HG03108 (cell line): Measurements from ENCODE around the gene ANKRD33B.
A peak's percentile ranks its signal among the peaks of the same experiment; 100 is the strongest.
"Not testable (repeated sequence)": the region's sequence is repeated elsewhere in the genome, so short reads cannot be mapped to it uniquely, and the experiment has no call there.

Experiments used
- ATAC-seq: cut with Tn5 transposase; IDR thresholded peaks from one replicate; pipeline ENCODE4 v1.9.1; 2021; ENCODE audit warnings: moderate library complexity; ENCODE audit not compliant: unreplicated experiment

ANKRD33B gene

DNA sequence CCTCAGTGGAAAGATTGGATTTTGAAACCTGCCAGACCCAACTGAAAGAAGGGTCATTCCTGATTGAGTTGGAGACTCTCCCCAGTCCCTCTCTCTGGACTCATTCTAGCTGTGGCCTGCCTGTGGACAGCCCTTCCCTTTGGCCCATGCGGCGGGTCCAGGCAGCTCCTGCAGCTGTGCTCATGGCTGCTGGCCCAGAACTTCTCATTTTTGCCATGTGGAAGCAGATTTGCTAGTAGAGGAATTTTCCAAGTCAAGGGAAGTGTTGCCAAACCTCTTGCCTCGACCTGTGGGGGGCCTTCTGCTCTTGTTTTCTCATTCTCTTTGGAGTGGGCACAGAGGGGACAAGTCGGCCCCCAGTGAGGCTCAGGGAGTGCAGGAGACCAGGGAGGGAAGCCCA is 89.2 kb downstream of the ANKRD33B start:
- no peak for ATAC-seq

DNA sequence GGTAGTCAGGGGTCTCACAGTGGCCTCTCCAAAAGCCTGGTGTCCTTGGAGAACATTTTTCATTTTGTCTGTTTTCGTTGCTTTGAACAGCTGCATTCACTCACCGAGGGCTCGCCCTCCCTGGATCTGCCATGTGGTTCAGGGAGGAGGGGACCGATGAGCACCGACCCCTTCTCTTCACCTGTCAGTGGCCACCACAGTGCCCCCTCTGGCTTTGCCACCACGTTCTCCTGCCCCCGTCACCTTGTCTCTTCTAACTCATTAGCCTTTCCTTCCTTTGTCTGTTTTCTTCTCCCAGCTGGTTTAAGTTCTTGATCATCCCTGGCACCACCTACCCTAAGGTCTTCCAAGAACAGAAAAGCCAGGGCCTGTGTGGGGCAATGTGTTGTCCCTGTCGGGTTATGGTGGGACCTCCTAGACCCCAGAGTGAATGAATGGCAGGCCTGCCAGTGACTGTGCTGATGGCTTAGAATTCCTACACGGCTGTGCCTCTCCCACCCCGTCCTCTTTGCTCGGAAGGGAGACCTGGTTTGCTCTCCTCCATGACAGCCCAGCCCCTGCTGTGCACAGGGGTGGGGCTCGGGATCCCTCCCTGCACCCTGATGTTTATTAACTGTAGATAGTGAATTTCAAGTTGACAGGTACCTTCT is 90.0 kb downstream of the ANKRD33B start:
- no peak for ATAC-seq

DNA sequence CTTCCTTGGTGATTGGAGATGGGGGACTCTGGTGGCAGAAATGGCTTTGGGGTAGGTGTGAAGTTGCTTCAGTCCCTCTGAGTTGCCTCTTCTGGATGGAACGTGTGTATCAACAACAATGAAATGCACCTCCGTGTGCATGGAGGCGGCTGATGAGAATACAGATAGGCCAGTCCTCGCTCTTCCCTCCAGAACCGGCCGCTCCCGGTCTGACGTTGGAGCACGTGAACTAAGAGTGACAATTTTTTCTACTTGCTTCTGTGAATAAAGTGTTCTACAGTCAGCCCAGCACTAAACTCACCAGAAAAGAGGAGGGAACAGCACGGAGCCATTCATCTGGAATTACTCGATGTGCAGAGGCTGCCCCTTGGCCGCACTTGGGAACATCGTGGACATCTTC is 90.7 kb downstream of the ANKRD33B start:
- no peak for ATAC-seq

DNA sequence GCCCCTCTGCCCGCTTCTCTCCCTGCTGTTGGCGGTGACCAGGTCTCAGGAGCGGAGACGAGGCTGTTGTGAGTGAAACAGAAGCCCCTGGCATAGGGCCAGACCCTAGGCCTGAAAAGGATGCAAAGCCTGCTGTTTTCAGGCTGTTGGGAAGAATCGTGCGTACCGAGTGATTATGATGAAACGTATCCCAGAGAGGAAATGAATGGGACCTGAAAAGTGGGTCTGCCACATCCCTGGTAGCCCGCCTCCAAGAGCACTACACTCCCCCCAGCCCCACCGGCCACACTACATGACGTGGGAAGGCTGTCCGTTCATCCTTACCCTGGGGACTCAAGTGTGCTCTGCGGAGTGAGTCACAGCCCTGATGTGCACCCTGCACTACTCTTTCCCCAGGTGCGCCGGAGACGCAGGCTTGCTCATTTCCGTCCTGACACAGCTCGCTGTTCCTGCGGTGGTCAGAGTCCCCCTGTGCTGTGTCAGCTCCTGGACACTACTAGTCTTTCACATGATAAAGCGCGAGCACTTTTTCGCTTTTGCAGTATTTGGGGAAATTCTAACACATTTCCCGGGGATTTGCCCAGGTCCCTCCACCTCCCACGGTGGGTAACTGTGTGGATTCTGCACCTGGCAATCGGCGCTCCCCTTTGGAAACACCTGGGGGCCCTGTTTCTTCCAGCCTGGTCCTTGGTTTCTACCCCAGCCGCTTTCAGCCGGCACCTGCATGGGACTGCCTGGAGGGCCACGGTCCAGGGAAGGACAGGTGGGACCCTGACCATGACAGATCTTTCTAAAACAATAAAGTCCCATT is 91.5 kb downstream of the ANKRD33B start:
- peak; percentile 55 for ATAC-seq

DNA sequence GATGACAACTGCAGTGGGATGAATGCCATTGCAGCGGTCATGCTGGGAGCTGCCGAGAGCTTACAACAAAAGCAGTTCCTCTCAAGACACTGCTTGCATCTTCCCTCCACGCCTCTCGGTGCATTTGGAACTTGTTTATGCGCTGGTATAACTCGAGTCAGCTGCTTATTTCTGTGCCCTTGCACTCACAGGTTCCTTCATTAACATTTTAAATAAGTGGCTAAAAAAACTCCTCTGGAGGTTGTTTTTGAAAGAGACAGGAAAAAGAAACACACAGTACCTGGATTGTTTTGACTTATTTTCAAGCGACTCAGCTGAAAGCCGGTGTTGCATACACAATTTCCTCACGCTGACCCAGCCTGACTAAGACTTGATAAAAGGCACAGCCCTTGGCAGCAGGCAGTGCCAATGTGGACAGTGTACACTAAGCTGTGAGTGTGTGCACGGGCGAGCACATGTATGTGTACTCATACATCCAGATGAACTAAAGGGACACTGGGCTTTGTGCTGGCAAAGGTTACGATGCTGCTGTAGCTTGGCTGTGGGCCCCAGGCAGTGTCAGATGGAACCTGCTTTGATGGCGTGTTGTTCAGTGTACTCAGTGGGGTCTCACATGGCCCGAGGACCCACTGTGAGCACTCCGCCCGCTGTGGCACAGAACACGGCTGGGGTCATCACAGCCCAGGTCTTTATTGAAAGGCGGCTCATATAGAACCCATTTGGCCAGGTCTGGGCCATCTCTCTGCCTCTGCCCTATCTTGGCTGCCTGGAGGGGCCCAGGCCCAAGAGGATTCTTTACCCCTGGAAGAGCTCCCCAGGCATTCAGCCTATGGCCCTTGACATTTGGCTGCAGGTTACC is 92.3 kb downstream of the ANKRD33B start:
- ATAC-seq = no peak

DNA sequence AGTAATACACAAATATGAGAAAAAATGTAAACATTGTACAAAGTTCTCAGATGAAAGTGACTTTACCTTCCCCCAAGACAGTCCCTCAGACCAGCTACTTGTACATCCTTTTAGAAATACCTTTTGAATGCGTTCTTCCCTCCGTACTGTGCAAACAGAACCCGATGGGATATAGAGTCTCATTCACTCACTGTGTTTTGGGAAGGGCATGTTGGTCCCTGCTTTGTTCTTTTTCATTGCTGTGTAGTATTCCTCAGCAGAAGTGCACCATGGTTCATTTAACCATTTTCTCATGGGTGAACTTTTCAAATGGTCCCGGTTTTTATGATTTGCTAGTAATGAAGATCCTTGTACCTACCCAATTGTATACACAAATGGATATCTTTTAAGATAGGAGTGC is 94.4 kb downstream of the ANKRD33B start:
- ATAC-seq = no peak

DNA sequence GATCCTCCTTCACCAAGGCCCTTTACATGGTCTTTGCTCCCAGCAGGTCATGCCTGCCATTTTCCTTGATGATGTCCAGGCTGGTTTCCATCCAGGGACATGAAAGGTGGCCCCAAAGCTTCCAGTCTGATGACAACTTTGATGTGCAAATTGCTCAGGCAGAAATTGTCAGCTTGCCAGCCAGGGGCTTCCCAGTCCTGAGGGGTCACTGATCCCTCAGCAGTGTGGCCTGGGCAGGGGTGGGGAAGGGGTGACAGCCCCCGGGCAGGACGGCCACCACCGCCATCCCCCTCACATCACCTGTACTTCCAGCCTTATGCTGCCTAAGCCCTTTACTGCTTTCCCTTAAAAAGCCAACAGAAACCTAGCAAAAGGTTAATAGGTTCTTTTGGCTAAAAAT is 96.3 kb downstream of the ANKRD33B start:
- no peak for ATAC-seq

DNA sequence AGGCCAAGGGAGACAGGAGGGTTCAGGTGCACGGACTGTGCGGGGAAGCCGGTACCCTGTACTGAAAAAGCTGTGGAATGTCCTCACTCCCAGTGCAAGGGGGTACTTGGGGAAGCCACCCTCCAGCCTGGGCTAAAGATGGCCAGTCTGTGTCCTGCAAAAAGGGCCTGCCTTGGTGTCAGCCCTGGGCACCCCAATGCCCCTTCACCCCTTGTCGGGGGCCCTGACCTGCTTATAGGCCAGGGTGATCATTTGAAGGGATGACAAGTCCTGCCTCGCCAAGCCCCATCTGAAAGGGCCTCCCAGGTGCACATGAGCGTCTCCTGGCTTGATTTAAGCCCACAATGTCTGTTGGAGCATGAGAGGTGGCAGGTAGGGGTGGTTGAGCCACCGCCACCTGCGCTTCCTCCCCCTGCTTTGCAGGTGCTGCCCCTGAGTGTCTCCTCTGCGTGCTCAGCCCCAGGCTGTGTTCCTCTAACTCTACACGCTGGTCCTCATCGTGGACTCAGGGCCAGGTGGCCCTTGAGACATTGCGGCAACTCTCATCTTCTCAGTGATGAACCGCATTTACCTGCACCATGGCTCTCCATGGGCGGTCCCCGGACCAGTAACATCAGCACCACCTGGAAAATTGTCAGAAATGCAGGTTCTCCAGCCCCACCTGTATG is 97.0 kb downstream of the ANKRD33B start:
- no peak for ATAC-seq

DNA sequence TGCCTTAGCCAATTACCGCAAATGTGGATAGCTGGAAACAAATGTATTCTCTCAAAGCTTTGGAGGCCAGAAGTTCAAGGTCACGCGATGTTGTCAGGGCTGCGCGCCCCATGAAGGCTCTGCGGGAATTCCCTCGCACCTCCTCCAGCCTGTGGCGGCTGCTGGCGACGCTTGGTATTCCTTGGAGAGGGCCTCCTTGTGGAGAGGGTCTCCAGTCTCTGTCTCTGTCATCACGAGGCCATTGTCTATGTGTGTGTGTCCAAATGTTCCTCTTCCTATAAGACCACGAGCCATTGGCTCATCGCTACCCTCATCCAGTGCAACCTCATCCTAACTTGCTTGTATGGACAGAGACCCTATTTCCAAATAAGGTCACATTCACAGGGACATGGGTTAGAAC is 97.5 kb downstream of the ANKRD33B start:
- no peak for ATAC-seq

DNA sequence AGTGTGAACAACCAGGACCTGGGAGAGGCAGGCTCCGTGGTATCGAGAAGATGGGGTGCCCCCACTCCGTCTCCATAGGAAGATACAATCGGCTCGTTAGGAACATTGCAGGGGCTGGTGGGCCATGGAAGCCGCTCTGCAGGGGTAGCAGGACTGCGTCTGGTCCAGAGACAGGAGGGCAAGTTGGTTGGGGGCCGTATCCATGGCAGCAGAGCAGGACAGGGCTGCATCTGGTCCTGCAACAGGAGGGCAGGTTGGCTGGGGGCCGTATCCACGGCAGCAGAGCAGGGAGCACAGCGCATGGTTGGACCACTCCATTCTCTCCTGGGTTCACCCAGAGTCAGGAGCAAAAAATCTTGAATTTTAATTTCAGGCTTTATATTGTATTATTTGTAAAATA is 98.2 kb downstream of the ANKRD33B start:
- ATAC-seq = no peak

DNA sequence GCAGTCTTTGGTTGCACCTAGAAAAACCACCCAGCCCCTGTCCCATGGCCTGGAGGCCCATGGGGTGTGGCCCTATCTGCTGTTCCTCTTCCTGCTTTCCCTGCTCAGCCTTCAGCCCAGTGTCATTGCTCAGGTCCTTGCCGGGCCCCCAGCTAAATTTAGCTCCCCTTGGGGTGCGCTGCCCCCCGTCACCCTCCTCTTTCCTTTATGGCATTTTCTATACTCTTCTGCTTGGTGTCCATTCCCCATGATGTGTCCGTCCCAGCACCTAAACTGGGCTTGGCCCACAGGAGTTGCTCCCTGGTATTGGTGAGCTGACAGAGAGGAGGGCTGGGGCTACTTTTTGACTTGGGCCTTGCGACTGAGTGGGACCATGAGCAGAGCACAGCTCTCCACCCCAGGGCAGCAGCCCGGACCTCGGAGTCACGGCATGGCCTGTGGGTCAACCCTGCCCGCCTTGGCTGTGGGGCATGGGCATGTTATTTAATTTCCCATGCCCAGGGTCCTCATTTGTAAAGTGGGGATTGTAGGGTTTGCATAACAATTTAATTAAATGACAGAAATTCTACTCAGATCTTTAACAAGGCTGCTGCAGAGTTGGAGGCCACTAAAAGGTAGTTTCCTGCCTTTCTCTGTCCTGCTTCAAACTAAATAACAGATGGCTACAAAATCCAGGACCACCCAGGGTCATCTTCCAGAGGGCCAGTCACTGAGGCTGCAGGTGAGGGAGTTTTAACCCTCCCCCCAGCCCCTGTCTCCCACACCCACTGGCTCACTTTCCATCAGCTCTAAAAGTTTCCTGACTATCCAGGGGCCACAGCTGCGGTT is 99.0 kb downstream of the ANKRD33B start:
- no peak for ATAC-seq

DNA sequence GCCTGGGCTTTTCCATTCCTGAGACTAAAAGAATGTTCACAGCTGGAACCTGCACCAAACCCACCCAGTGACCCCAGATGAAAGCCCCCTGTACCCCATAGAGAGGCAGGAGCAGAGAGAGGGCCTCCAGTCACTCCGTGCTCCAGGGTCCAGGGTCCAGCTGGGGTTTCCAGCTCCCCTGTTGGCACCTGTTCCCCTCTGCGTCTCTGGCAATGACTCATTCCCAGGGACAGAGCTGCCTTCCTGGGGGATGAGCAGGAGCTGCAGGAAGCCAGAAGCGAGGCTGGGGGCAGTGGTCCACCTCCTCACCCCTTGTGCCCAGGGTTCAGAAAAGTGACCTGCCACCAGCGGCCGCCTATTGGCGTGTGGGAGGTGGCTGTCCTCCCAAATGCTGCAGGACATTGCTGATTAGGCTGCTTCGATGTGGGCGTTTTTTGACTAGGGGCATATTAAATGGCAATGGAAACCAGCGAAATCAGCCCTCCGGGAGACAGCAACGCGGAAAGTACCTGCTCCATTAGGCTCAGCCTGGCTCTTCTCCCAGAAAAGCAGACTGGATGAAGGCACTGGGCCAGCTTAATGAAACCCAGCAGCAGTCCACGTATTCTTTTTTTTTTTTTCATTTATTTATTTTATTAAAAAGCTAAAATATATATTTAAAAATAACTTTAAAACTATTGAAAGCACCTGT is 99.8 kb downstream of the ANKRD33B start:
- ATAC-seq = no peak

DNA sequence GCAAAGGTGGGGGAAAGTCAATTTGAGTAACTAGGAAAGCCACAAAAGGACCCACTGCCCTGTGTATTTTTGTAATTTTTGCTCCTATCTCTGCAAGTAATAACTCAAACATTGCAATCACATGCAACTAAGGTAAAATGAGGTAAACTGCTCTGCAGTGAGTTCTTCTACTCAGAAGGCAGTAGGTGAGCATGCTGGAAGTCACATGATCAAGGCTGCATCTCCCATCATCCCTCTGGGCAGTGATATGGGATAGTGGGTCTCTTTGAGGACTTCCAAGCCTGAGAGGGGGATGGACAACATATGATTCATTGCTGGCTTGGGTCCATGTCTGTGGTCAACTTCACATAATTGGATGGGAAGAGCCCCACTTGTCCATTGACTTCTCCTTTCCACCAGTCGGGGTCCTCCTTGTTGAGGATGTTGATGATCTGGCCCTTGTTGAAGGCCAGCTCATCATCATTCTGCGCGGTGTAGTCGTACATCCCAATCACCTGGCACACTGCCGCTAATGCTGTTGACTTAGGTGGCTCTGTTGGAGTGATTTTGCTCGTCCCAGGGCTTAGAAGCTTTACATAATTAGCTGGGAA is 100.4 kb downstream of the ANKRD33B start:
- ATAC-seq = not testable (repeated sequence)

DNA sequence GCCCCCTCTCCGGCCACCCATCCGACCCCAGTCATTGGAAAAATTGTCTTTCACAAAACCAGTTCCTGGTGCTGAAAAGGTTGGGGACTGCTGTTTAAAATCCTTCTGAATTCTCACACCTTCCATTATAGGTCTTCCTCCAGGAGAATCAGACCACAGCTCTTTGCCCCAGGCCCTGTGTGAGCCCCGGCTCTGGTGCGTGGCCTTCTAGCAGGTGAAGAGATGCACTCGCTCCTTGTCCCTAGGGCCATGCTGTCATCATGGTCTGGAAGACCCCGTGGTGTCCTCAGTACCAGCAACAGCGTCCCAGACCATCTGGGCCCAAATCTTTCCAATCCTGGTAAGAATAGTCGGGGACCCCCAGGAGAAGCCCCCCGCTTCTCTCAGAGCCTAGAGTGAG is 101.9 kb downstream of the ANKRD33B start:
- ATAC-seq = no peak

DNA sequence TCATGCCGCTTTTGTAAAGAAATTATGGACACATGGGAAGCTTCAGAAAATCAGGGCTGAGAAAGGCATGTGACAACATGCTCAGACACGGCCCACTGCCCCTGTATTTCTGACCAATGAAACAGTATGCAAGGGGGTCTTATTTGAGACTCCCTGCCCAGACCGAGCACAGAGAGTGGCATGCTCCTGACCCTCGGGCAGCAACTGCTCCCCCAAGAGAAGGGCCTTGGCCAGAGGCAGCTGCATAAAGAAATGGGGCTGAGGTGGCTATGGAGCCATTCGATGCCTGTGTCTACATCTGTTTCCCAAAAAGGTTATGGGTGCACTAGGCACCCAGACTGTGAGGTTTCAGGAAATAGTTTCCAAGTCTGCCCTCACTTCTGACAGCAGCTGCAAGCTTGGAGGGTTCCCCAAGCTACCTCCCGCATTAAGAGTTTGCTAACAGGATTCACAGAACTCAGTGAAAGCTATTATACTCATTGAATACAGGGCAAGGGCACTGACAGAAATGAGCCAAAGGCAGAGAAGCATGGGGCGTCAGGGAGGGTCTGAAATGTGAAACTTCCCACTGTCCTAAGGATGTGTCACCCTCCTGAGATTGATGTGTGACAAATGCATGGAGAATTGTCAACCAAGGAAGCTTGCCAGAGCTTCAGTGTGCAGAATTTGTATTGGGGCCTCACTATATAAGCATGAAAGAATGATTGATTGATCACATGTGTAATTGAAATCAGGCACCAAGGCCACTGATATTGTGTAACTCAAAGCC is 102.8 kb downstream of the ANKRD33B start:
- ATAC-seq = no peak

DNA sequence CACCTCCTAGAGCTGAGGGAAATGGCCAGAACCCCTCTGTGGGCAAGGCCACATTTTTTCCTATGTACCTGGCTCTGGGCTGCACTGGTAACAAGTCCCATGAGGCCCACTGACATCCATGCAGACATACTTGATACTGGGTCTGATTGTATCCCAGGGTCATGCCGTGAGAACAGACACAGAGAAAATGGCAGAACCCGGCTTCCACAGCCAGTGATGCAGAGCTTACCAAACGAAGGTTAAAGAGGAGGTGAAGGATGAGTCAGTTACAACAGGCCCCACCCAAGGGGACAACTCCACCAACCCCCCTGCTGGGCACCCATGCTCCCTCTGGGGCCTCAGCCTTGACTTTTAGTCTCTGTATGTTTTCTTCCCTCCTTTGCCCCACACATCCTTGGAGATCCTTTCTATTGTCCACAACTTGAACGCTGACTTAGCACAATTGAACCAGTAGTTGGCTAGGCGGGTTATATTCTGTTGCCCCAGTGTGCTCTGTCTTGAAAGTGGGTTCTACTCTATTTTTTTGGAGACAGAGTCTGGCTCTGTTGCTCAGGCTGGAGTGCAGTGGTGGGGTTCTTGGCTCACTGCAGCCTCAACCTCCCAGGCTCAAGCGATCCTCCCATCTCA is 103.7 kb downstream of the ANKRD33B start:
- no peak for ATAC-seq

DNA sequence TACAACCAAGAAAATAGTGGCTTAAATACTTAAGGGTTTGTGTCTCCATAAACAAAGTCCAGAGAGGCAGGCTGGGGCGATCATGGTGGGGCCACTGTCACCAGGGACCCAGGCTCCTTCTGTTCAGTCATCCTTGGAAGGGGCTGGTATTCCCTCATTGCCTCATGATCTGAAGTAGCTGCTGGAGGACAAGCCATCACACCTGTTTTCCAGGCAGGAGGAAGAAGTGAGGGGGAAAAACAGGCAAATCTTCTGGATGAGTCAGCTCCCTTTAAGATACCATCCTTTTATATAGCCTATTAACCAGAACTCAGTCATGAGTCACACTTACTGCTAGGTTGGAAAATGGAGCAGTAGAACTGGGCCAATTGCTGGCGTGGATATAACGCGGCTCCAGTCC is 104.8 kb downstream of the ANKRD33B start:
- no peak for ATAC-seq

DNA sequence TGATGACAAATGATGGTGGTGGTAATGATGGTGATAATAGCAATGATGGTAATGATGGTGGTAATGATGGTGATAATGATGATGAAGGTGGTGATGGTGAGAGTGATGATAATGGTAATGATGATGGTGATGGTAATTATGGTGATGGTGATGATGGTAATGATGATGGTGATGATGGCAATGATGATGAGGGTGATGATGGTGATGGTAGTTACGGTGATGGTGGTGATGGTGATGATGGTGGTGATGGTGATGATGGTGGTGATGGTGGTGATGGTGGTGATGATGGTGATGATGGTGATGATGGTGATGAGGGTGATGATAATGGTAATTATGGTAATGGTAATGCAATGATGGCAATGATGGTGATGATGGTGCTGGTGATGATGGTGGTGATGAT is 106.1 kb downstream of the ANKRD33B start:
- ATAC-seq = no peak
